ENCODE measurements around the gene UQCRQ. TPM values are rescaled to one million over a fixed set of nuclear protein-coding genes. Genes with fewer than 3 reads are reported as not detected.

The UQCRQ gene
- total RNA-seq, 1 experiment from 2014 or later = 719 TPM

- Mint-ChIP-seq H3K4me3 (ENCODE audit: low read depth, unreplicated experiment) (no peak overlapping the region), H3K36me3 (ENCODE audit: insufficient read depth, unreplicated experiment) (no peaks in the 10 kb centered on the region), H3K4me1 (ENCODE audit: low read depth, unreplicated experiment) (peaks cover 29% of the 10 kb centered on the region), H3K27ac (ENCODE audit: unreplicated experiment) (no peak overlapping the region), H3K9me3 (ENCODE audit: low read depth, unreplicated experiment) (no peaks in the 10 kb centered on the region), H3K27me3 (ENCODE audit: unreplicated experiment) (no peaks in the 10 kb centered on the region)
- DNase-seq = no peak
- TF ChIP-seq, protein P1, sequence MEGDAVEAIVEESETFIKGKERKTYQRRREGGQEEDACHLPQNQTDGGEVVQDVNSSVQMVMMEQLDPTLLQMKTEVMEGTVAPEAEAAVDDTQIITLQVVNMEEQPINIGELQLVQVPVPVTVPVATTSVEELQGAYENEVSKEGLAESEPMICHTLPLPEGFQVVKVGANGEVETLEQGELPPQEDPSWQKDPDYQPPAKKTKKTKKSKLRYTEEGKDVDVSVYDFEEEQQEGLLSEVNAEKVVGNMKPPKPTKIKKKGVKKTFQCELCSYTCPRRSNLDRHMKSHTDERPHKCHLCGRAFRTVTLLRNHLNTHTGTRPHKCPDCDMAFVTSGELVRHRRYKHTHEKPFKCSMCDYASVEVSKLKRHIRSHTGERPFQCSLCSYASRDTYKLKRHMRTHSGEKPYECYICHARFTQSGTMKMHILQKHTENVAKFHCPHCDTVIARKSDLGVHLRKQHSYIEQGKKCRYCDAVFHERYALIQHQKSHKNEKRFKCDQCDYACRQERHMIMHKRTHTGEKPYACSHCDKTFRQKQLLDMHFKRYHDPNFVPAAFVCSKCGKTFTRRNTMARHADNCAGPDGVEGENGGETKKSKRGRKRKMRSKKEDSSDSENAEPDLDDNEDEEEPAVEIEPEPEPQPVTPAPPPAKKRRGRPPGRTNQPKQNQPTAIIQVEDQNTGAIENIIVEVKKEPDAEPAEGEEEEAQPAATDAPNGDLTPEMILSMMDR (IDR thresholded peaks at IDR 0.05; ENCODE audit: unreplicated experiment) = no peak
- BruUV-seq (replicated peaks) = no TSS peak
- intact Hi-C loops (cut with micrococcal nuclease; ENCODE audit: unreplicated experiment) = no loop called here
- CTCF ChIA-PET = interaction anchor here (0.6 kb wide), 1 partner anchor 119 kb away, joined by 3 read pairs; no protein-coding TSS in a partner anchor
Observed at GRCh38 chr5:132840896-132841295, 25.5 kb upstream of the UQCRQ start.

DNA sequence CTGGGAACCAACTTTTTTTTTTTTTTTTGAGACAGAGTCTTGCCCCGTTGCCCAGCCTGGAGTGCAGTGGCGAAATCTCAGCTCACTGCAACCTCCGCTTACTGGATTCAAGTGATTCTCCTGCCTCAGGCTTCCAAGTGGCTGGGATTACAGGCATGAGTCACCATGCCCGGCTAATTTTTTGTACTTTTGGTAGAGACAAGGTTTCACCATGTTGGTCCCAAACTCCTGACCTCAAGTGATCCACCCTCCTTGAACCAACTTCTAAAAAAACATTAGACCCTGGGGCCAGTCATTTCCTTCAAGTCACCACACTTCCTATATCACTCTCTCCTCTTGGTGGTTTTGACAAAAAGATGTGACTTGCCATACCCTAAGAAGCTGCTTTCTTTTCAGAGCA is 25.1 kb upstream of the UQCRQ start:
- Mint-ChIP-seq H3K4me3 (ENCODE audit: low read depth, unreplicated experiment) (no peak overlapping the region), H3K27me3 (ENCODE audit: unreplicated experiment) (no peaks in the 10 kb centered on the region), H3K27ac (ENCODE audit: unreplicated experiment) (no peak overlapping the region), H3K9me3 (ENCODE audit: low read depth, unreplicated experiment) (no peaks in the 10 kb centered on the region), H3K36me3 (ENCODE audit: insufficient read depth, unreplicated experiment) (no peaks in the 10 kb centered on the region), H3K4me1 (ENCODE audit: low read depth, unreplicated experiment) (peaks cover 29% of the 10 kb centered on the region)
- CTCF ChIA-PET = interaction anchor here (0.6 kb wide), 1 partner anchor 119 kb away, joined by 3 read pairs; no protein-coding TSS in a partner anchor
- TF ChIP-seq, protein P1 (IDR thresholded peaks at IDR 0.05; ENCODE audit: unreplicated experiment) = no peak
- intact Hi-C loops (cut with micrococcal nuclease; ENCODE audit: unreplicated experiment) = no loop called here
- DNase-seq = no peak
- BruUV-seq (replicated peaks) = no TSS peak

GRCh38 chr5:132848270-132848669 is 18.2 kb upstream of the UQCRQ start:
- intact Hi-C loops (cut with micrococcal nuclease; ENCODE audit: unreplicated experiment) = no loop called here
- Mint-ChIP-seq H3K4me3 (ENCODE audit: low read depth, unreplicated experiment) (no peak overlapping the region), H3K4me1 (ENCODE audit: low read depth, unreplicated experiment) (peaks cover 13% of the 10 kb centered on the region), H3K36me3 (ENCODE audit: insufficient read depth, unreplicated experiment) (no peaks in the 10 kb centered on the region), H3K27me3 (ENCODE audit: unreplicated experiment) (no peaks in the 10 kb centered on the region), H3K9me3 (ENCODE audit: low read depth, unreplicated experiment) (no peaks in the 10 kb centered on the region), H3K27ac (ENCODE audit: unreplicated experiment) (no peak overlapping the region)
- TF ChIP-seq, protein P1 (IDR thresholded peaks at IDR 0.05; ENCODE audit: unreplicated experiment) = no peak
- no peak for DNase-seq
- BruUV-seq (replicated peaks) = no TSS peak
- CTCF ChIA-PET = interaction anchor here (0.9 kb wide), 1 partner anchor 13 kb away, joined by 4 read pairs; no protein-coding TSS in a partner anchor

- H3K27ac Mint-ChIP-seq (ENCODE audit: unreplicated experiment) = no peak overlapping the region
- no peaks in the 10 kb centered on the region for H3K27me3 Mint-ChIP-seq (ENCODE audit: unreplicated experiment)
- BruUV-seq (replicated peaks) = no TSS peak
- intact Hi-C loops (cut with micrococcal nuclease; ENCODE audit: unreplicated experiment) = no loop called here
- H3K4me1 Mint-ChIP-seq (ENCODE audit: low read depth, unreplicated experiment) = peaks cover 13% of the 10 kb centered on the region
- CTCF ChIA-PET = interaction anchor here (0.5 to 0.8 kb wide), 2 partner anchors 8 to 295 kb away, joined by 3 to 5 read pairs; no protein-coding TSS in a partner anchor
- H3K36me3 Mint-ChIP-seq (ENCODE audit: insufficient read depth, unreplicated experiment) = no peaks in the 10 kb centered on the region
- TF ChIP-seq, protein P1 (IDR thresholded peaks at IDR 0.05; ENCODE audit: unreplicated experiment) = no peak
- DNase-seq = no peak
- H3K9me3 Mint-ChIP-seq (ENCODE audit: low read depth, unreplicated experiment) = no peaks in the 10 kb centered on the region
- H3K4me3 Mint-ChIP-seq (ENCODE audit: low read depth, unreplicated experiment) = no peak overlapping the region
Observed at GRCh38 chr5:132849347-132849746, 17.1 kb upstream of the UQCRQ start.
